Measurements from ENCODE around the gene MYL5. TPM values are rescaled to one million over a fixed set of nuclear protein-coding genes. Genes with fewer than 3 reads are reported as not detected.
A peak's percentile ranks its signal among the peaks of the same experiment; 100 is the strongest.

MYL5 gene
- total and polyA plus RNA-seq, 10 of the 15 experiments (the other 5 are each of a cell fraction or from before 2014, with no cell fraction given): 1.2 to 13.8 (median 7.1) TPM

DNA sequence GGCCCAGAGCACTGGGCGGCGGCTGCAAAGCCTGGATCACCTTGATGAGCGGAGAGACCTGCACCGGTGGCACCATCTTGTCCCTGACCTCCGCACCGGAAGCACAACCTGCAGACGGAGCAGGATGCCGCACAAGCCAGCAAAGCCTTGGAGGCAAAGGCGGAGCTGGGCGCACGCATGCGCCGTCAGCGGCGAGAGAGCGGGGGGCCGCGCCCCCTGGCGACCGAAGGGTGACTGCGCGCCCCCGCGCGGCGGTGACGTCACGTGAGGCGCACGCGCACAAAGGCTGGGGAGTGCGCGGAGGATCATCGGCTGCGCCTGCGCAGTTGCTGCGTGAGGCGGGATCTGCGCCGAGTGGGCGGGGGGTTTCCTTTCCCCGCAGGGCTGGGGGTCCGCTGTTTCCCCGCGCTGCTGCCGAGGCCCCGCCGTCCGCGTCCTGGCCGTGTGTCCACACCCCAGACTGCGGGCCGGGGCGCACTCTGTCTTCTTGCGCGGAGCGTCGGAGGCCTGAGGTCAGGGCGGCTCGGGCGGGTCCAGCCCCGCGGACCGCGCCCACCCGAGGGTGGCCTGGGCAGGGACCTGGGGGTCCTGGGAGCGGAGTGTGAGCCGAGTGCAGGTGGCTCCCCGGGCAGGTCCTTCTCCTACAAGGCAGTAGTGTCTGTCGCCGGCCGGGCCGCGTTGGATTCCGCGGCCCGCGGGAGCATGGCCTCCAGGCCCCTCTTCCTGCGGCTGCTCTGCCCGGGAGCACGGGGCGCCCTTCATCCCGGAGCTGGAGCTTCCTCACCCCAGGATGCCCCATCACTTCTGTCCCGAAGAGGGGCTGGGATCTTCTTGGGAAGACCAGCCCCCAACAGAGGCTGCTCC lies at the start of gene MYL5, which contains the start of gene ATP5ME (continued):
- TF ChIP-seq, protein P1, sequence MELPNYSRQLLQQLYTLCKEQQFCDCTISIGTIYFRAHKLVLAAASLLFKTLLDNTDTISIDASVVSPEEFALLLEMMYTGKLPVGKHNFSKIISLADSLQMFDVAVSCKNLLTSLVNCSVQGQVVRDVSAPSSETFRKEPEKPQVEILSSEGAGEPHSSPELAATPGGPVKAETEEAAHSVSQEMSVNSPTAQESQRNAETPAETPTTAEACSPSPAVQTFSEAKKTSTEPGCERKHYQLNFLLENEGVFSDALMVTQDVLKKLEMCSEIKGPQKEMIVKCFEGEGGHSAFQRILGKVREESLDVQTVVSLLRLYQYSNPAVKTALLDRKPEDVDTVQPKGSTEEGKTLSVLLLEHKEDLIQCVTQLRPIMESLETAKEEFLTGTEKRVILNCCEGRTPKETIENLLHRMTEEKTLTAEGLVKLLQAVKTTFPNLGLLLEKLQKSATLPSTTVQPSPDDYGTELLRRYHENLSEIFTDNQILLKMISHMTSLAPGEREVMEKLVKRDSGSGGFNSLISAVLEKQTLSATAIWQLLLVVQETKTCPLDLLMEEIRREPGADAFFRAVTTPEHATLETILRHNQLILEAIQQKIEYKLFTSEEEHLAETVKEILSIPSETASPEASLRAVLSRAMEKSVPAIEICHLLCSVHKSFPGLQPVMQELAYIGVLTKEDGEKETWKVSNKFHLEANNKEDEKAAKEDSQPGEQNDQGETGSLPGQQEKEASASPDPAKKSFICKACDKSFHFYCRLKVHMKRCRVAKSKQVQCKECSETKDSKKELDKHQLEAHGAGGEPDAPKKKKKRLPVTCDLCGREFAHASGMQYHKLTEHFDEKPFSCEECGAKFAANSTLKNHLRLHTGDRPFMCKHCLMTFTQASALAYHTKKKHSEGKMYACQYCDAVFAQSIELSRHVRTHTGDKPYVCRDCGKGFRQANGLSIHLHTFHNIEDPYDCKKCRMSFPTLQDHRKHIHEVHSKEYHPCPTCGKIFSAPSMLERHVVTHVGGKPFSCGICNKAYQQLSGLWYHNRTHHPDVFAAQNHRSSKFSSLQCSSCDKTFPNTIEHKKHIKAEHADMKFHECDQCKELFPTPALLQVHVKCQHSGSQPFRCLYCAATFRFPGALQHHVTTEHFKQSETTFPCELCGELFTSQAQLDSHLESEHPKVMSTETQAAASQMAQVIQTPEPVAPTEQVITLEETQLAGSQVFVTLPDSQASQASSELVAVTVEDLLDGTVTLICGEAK (IDR thresholded peaks at IDR 0.05; ENCODE audit: borderline replicate concordance): peak; percentile 79
- TF ChIP-seq ZZZ3 (IDR thresholded peaks at IDR 0.05; ENCODE audit: control insufficient read depth, insufficient read length, low read depth) (no peak), STAT3 (IDR thresholded peaks at IDR 0.05; ENCODE audit: low read depth, low read length) (no peak), CHD2 (IDR thresholded peaks at IDR 0.05; ENCODE audit: borderline replicate concordance, low read depth, low read length) (peak; percentile 62; the same call in 1 of the 2 replicates), MXI1 (IDR thresholded peaks at IDR 0.05; ENCODE audit: low read depth, low read length) (peak; percentile 61; the same call in 1 of the 2 replicates), SIX5 (IDR thresholded peaks at IDR 0.05; ENCODE audit: low read depth, low read length, severe bottlenecking) (peak; percentile 50), TCF7 (IDR thresholded peaks at IDR 0.05; ENCODE audit: borderline replicate concordance) (no peak), NR2F1 (conservative IDR thresholded peaks at IDR 0.05) (peak; percentile 70; the same call in 1 of the 2 replicates), CHD4 (IDR thresholded peaks at IDR 0.05) (no peak), KLF5 (IDR thresholded peaks at IDR 0.05; ENCODE audit: partially characterized antibody) (peak; percentile 43), NFYB (IDR thresholded peaks at IDR 0.05; ENCODE audit: insufficient read depth, low read depth, low read length) (no peak), SREBF2 (IDR thresholded peaks at IDR 0.05; ENCODE audit: low read length) (no peak), RAD51 (IDR thresholded peaks at IDR 0.05) (no peak), SIN3A (IDR thresholded peaks at IDR 0.05; ENCODE audit: low read depth, low read length) (no peak), JUNB (IDR thresholded peaks at IDR 0.05) (no peak), RUNX3 (IDR thresholded peaks at IDR 0.05; ENCODE audit: low read length) (no peak), ETV6 (conservative IDR thresholded peaks at IDR 0.05 in 1 of 2, IDR thresholded peaks at IDR 0.05 in 1 of 2; ENCODE audit: borderline replicate concordance in 1 of 2, low read depth in 1 of 2) (no peak), POLR2AphosphoS2 (IDR thresholded peaks at IDR 0.05; ENCODE audit: low read depth, low read length) (peak; percentile 66; the same call in 1 of the 2 replicates)
- TF ChIP-seq, protein P2, sequence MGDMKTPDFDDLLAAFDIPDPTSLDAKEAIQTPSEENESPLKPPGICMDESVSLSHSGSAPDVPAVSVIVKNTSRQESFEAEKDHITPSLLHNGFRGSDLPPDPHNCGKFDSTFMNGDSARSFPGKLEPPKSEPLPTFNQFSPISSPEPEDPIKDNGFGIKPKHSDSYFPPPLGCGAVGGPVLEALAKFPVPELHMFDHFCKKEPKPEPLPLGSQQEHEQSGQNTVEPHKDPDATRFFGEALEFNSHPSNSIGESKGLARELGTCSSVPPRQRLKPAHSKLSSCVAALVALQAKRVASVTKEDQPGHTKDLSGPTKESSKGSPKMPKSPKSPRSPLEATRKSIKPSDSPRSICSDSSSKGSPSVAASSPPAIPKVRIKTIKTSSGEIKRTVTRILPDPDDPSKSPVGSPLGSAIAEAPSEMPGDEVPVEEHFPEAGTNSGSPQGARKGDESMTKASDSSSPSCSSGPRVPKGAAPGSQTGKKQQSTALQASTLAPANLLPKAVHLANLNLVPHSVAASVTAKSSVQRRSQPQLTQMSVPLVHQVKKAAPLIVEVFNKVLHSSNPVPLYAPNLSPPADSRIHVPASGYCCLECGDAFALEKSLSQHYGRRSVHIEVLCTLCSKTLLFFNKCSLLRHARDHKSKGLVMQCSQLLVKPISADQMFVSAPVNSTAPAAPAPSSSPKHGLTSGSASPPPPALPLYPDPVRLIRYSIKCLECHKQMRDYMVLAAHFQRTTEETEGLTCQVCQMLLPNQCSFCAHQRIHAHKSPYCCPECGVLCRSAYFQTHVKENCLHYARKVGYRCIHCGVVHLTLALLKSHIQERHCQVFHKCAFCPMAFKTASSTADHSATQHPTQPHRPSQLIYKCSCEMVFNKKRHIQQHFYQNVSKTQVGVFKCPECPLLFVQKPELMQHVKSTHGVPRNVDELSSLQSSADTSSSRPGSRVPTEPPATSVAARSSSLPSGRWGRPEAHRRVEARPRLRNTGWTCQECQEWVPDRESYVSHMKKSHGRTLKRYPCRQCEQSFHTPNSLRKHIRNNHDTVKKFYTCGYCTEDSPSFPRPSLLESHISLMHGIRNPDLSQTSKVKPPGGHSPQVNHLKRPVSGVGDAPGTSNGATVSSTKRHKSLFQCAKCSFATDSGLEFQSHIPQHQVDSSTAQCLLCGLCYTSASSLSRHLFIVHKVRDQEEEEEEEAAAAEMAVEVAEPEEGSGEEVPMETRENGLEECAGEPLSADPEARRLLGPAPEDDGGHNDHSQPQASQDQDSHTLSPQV (IDR thresholded peaks at IDR 0.05): no peak
- TF ChIP-seq, protein P3, sequence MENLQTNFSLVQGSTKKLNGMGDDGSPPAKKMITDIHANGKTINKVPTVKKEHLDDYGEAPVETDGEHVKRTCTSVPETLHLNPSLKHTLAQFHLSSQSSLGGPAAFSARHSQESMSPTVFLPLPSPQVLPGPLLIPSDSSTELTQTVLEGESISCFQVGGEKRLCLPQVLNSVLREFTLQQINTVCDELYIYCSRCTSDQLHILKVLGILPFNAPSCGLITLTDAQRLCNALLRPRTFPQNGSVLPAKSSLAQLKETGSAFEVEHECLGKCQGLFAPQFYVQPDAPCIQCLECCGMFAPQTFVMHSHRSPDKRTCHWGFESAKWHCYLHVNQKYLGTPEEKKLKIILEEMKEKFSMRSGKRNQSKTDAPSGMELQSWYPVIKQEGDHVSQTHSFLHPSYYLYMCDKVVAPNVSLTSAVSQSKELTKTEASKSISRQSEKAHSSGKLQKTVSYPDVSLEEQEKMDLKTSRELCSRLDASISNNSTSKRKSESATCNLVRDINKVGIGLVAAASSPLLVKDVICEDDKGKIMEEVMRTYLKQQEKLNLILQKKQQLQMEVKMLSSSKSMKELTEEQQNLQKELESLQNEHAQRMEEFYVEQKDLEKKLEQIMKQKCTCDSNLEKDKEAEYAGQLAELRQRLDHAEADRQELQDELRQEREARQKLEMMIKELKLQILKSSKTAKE (IDR thresholded peaks at IDR 0.05; ENCODE audit: low read depth, poor library complexity, severe bottlenecking): no peak

Data from GM12878 (cell line).